Measurements from ENCODE around the gene RIC8A.

Gene RIC8A

GRCh38 chr11:204587-205109, 2.9 kb upstream of the RIC8A start:
- no peak for DNase-seq

DNA sequence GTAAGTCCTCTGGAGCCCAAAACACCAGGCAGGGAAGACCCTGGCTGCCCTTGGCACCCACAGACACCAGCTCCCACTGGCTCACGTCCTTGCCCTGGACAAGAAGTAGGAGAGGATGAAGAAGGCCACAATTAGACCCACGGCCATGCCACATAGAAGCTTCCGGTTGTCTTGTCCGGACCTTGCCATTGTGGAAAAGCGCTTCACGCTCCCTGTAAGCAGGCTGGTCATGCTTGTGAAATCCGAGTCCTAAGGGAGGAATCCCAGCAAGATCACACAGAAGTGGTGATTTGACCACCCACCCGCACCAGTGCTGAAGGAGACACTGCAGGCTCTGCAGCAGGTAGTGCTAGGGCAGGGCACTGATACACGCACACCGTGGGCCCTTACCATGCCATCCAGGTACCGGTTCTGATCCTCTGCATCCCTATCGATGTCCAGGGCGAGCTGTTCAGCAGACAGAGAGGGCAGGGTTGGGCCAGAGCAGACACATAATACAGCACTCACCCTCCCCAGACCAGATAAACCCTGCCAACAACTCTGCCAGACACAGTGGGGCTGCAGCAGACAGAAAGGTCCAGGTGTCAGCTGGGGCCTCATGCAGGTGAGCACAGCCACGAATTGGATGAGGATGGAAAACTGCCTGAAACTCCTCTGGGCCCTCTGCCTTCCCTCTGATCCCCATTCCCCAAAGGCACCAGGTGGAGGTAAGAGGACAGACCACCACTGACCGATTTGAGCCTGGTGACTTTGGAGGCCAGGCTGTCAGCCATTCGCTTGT, 2.1 kb upstream of the RIC8A start:
- DNase-seq = no peak

- no peak for DNase-seq
Observed at GRCh38 chr11:206002-206384, 1.5 kb upstream of the RIC8A start.

- DNase-seq = no peak
Observed at GRCh38 chr11:206526-207207, 841 bp upstream of the RIC8A start.

- DNase-seq = no peak
Observed at GRCh38 chr11:207863-208180, 314 bp downstream of the RIC8A start.

GRCh38 chr11:208181-208916, 841 bp downstream of the RIC8A start:
- DNase-seq = peak; percentile 86

GRCh38 chr11:208917-209260, 1.4 kb downstream of the RIC8A start:
- peak; percentile 31 for DNase-seq

DNA sequence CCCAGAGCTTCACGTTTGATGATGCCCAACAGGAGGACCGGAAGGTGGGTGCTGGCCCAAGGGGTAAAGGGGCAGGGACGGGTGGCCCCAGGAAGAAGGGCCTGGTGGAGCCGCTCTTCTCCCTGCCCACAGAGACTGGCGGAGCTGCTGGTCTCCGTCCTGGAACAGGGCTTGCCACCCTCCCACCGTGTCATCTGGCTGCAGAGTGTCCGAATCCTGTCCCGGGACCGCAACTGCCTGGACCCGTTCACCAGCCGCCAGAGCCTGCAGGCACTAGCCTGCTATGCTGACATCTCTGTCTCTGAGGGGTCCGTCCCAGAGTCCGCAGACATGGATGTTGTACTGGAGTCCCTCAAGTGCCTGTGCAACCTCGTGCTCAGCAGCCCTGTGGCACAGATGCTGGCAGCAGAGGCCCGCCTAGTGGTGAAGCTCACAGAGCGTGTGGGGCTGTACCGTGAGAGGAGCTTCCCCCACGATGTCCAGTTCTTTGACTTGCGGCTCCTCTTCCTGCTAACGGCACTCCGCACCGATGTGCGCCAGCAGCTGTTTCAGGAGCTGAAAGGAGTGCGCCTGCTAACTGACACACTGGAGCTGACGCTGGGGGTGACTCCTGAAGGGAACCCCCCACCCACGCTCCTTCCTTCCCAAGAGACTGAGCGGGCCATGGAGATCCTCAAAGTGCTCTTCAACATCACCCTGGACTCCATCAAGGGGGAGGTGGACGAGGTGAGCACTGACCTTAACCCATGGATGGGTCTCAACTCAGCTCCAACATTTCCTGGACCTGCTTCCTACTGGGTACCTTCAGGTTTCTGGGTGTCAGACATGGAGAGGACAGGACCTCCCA, 2.0 kb downstream of the RIC8A start:
- no peak for DNase-seq

DNA sequence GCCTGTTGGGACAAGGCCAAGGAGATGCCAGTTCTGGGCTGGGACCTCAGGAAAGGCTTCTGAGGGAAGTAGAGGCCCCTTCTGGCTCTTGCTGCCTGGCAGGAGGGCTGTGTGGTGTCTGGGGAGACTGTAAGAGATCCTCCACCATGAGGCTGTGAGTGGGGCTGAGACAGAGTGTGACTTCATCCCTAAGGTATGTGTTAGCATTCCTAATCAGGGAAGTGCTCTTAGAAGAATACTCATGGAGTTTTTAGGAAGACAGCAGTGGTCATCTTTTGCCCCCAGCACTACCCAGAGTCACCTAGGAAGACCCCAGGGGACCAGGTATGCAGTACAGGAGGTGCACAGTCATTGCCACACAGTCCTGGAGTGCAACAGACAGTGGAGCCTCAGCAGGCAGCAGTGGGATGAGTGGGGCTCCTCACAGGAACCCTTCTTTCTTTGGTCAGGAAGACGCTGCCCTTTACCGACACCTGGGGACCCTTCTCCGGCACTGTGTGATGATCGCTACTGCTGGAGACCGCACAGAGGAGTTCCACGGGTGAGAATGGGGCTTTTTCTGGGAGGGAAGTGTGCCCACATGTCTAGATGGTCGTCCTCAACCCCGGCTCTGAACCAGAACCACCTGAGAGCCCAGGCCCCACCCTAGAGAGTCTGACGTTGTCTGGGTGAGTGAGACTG, 2.8 kb downstream of the RIC8A start:
- DNase-seq = no peak

- DNase-seq = no peak
Observed at GRCh38 chr11:210803-211180, 3.3 kb downstream of the RIC8A start.

GRCh38 chr11:211295-211694, 3.8 kb downstream of the RIC8A start:
- DNase-seq = no peak

GRCh38 chr11:211741-212140, 4.2 kb downstream of the RIC8A start:
- no peak for DNase-seq

DNA sequence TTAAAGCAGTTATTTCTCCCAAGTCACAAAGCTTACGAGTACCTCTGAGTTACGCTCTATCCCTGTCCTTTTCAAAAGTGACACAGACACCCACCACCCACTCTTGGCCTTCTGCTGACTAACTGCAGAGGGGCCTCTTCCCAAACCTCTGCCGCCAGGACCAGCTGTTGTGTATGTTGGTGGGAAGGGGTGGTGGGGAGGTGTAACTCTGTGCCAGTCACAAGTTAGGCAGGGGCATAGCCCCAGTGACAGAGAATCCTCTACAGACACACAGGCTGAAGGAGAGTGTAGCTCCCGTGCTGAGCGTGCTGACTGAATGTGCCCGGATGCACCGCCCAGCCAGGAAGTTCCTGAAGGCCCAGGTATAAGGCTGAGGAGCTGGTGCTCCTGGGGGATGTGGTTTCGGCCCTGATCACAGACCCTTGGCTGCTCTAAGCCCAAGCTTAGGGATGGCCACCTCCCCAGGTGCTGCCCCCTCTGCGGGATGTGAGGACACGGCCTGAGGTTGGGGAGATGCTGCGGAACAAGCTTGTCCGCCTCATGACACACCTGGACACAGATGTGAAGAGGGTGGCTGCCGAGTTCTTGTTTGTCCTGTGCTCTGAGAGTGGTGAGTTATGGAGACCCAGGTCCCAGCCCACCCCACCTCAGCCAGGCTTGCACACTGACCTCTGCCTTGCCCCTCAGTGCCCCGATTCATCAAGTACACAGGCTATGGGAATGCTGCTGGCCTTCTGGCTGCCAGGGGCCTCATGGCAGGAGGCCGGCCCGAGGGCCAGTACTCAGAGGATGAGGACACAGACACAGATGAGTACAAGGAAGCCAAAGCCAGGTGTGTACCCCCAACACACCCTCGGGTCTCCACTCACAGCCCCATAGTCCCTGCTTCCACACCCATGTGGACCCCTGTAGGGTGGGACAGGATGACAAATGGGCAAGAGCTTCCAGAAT, 4.9 kb downstream of the RIC8A start:
- DNase-seq = no peak

- DNase-seq = no peak
Observed at GRCh38 chr11:213111-213510, 5.6 kb downstream of the RIC8A start.

DNA sequence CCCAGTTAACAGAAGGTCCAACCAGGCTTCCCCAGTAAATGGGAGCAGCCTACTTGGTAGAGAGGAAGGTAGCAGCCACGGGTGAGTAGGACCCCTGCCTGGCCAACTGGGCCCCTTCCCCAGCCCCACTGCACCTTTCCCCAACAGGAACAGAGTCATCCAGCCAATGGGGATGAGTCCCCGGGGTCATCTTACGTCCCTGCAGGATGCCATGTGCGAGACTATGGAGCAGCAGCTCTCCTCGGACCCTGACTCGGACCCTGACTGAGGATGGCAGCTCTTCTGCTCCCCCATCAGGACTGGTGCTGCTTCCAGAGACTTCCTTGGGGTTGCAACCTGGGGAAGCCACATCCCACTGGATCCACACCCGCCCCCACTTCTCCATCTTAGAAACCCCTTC, 6.6 kb downstream of the RIC8A start:
- DNase-seq = no peak

DNA sequence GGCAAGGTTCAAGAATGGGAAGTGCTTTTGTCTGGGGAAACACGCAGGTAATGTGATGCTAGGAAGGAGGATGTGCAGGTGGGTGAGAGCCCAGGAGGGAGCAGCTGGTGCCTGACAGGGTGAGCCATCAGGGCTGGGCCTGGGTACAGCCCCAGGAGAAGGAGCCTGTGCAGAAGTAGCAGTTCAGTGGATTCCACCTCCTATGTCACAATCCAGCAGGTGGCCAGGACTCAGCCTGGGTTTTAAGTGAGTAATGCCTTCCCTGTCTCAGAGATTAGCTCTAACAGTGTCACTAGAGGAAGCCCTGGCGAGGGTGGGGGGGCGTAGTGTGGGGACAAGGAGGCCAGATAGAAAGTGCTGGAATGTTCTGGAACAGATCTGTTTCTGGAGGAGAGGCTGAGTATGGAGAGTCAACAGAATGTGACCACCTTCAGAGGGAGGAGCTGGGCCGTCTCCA, 8.1 kb downstream of the RIC8A start:
- peak; percentile 17 for DNase-seq

DNA sequence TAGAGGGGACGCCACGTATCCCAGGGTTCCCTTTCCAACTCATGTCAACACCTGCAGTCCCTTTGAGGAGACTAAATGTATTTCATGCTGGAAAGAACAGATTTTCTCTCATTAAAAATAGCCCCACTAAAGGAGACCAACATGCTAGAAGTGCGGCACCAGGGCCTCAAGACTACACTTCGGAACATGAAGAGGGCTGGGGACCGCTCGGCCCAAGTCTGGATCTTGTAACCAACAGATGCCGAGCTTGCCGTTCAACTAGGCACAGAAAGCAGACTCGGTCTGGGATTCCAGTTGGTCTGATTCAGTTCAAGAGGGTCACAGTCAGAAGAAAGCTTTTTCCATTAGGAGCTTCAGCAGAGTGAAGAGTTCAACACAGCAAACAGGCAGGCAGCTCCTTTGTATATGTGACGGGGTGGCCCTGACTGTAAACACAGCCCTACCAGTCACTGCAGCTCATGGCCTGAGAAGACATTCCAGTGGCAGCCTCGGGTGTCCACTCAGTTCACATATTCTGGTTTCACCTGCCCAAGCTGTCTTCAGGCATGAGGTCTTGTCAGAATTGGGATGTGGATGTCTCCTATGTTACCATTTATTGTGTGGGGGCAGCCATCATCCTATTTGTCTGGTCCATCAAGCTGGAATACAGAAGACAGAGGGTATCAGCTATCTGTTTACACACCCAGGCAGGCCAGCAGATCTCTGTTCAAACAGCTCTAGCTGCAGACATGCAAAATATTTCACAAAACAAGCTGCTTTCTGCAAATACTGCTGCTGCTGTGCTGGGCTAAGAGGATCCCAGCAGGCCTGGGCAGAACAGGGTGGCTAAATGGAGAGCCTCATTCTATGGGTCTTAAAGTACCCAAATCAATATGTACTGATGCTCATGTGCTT, 8.8 kb downstream of the RIC8A start:
- no peak for DNase-seq

DNA sequence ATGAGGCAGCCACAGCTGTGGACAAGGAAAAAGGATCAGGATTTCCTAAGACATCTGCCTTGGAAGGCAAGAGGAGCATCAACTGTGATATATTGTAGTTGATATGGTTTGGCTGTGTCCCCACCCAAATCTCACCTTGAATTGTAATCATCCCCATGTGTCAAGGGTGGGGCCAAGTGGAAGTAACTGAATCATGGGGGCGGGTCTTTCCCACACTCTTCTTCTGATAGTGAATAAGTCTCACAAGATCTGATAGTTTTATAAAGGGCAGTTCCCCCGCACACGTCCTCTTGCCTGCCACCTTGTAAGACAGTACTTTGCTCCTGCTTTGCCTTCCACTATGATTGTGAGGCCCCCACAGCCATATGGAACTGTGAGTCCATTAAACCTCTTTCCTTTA, 10.2 kb downstream of the RIC8A start:
- no peak for DNase-seq

- DNase-seq = no peak
Observed at GRCh38 chr11:218815-219593, 11.5 kb downstream of the RIC8A start.

Measured in NCI-H69 (cell line).